BLaER1 treated with 17β-estradiol and CSF1 and Interleukin-3, amounts not matched to agents 10 nM and 100 nM (cell line): ENCODE data around the gene CXADR.
"Not testable (repeated sequence)": the region's sequence is repeated elsewhere in the genome, so short reads cannot be mapped to it uniquely, and the experiment has no call there.

ENCODE experiments used
- H3K27ac ChIP-seq, 11 experiments: shearing (Covaris generic); formaldehyde crosslinking; 2 replicates each; pipeline ENCODE4 v1.8.1; 2022
- H3K27me3 ChIP-seq, 11 experiments: shearing (Covaris generic); formaldehyde crosslinking; 2 replicates each; pipeline ENCODE4 v1.8.1; 2022
- H3K36me3 ChIP-seq, 11 experiments: shearing (Covaris generic); formaldehyde crosslinking; 2 replicates each; pipeline ENCODE4 v1.8.1; 2022
- H3K4me1 ChIP-seq, 10 experiments: shearing (Covaris generic); formaldehyde crosslinking; 2 replicates each; pipeline ENCODE4 v1.8.1; 2022
- H3K4me2 ChIP-seq, 11 experiments: shearing (Covaris generic); formaldehyde crosslinking; 2 replicates each; pipeline ENCODE4 v1.8.1; 2022
- H3K4me3 ChIP-seq, 10 experiments: shearing (Covaris generic); formaldehyde crosslinking; 2 replicates each; pipeline ENCODE4 v1.8.1; 2022
- H3K9ac ChIP-seq, 11 experiments: shearing (Covaris generic); formaldehyde crosslinking; 2 replicates each; pipeline ENCODE4 v1.8.1; 2022
- H3K9me3 ChIP-seq, 11 experiments: shearing (Covaris generic); formaldehyde crosslinking; replicated peaks in 1 of 11; 2 replicates each; pipeline ENCODE4 v1.8.1; 2022
- H4K20me1 ChIP-seq, 11 experiments: shearing (Covaris generic); formaldehyde crosslinking; 2 replicates each; pipeline ENCODE4 v1.8.1; 2022
- Cebpa-rat ChIP-seq, 11 experiments: shearing (Covaris generic); IDR thresholded peaks; 2 replicates each; pipeline ENCODE4 v1.8.1; 2022

Gene CXADR

DNA sequence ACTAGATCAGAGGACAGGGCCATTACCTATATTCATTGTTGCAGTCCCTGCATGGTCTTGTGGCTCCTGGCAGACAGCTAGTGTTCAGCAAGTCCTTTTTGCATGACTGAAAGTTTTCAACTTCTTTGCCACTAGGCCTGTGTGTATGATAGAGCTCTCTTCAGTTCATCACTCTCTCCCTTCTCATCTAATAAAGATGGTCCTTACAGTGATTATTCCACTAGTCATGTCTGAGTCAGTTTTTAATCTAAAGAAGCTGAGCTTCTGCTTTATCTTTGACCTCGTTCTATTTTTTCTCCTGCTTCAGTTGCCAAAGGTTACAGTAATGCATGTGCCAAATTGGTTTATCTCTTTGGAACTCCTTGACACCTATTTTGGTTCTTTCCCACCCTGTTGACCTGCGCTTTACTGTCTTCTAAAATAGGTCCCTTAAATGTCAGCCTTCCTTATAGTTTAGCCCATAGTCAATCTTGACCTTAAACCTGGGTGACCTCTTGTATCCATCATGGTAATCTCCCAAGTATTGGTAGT lies 6.4 kb downstream of the CXADR start:
- Histone ChIP-seq H3K4me2 (no peak overlapping the region), H3K4me1 (no peaks in the 10 kb centered on the region), H3K27me3 (peaks cover 0 to 2% (median under 1%) of the 10 kb centered on the region in 11 experiments; a peak in 10 of 22 replicates), H3K36me3 (no peaks in the 10 kb centered on the region), H4K20me1 (no peaks in the 10 kb centered on the region), H3K27ac (no peak overlapping the region), H3K4me3 (no peak overlapping the region), H3K9ac (no peak overlapping the region), H3K9me3 (peaks cover 0 to 2% (median 0%) of the 10 kb centered on the region in 11 experiments; a peak in 1 of 22 replicates)
- no peak for TF ChIP-seq Cebpa-rat (IDR thresholded peaks at IDR 0.05)

DNA sequence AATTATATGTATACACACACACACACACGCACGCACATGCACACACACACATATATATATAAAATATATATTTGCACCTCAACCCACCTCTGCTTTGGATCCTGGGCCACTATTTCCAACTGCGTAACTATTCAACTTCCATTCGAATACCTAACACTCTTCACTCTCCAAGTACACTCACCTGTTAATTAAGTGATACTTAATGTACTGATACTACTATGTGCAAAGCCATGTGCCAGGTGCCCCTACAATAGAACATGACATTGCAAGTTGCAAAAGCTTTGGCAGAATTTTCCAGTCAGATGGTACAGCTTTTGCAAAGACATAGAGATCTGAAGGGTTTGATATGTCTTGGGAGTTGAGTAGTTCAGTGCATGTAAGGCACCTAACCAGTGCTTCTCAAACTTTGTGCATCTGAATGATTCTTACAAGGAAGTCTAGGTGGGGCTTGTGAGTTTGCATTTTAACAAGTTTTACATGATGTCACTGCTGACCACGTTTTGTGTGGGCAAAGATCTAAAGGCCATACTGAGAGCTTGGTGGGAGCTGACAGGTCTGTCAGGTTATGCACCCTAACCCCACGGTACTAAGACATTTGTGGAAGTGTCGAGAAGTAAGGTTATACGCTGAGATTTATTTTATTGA lies 7.2 kb downstream of the CXADR start:
- Histone ChIP-seq H3K4me1 (0 out of 20 replicates have a peak, but pooled peaks cover 0 to under 1% (median 0%) of the 10 kb centered on the region in 10 experiments), H3K27me3 (no peaks in the 10 kb centered on the region), H3K4me2 (no peak overlapping the region), H3K27ac (no peak overlapping the region), H3K9me3 (no peaks in the 10 kb centered on the region), H3K9ac (no peak overlapping the region), H4K20me1 (no peaks in the 10 kb centered on the region), H3K36me3 (no peaks in the 10 kb centered on the region), H3K4me3 (no peak overlapping the region)
- no peak for TF ChIP-seq Cebpa-rat (IDR thresholded peaks at IDR 0.05)

DNA sequence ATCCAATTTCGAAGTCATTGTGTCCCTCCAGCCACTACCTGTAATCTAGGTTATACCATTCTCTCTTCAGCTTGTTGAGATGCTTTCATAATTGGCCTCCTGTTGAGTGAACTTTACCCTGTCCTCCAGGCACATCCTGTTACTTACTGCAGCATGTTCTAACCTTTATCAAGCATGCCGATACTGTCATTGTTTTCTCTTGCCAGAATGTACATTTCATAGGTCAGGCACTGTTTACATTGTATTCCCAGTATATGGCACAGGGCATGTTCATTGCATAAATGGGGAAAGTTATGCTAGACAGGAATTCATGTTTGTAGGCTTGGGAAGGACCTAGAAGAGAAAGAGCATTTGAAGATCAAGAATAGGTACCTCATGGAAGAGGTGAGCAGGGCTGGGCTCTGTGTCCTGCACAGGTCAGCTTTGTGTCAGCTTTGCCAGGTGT lies 10.2 kb downstream of the CXADR start:
- Histone ChIP-seq H4K20me1 (no peaks in the 10 kb centered on the region), H3K9me3 (no peaks in the 10 kb centered on the region), H3K4me1 (0 out of 20 replicates have a peak, but pooled peaks cover 0 to 6% (median 0%) of the 10 kb centered on the region in 10 experiments), H3K27me3 (no peaks in the 10 kb centered on the region), H3K27ac (no peak overlapping the region), H3K4me2 (no peak overlapping the region), H3K4me3 (no peak overlapping the region), H3K36me3 (no peaks in the 10 kb centered on the region), H3K9ac (no peak overlapping the region)
- no peak for TF ChIP-seq Cebpa-rat (IDR thresholded peaks at IDR 0.05)

DNA sequence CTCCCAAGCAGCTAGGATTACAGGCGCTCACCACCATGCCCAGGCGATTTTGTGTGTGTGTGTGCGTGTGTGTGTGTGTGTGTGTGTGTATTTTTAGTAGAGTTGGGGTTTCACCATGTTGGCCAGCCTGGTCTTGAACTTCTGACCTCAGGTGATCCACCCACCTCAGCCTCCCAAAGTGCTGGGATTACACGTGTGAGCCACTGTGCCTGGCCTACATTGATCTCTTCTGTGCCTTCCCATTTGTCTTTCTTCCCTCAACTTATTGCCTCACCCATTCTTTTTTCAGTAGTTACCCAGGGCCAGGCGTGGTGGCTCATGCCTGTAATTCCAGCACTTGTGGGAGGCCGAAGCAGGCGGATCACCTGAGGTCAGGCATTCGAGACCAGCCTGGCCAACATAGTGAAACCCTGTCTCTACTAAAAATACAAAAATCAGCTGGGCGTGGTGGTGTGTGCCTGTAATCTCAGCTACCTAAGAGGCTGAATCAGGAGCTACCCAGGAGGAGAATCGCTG lies 11.2 kb downstream of the CXADR start:
- H3K9ac ChIP-seq, H3K4me2 ChIP-seq, H4K20me1 ChIP-seq, H3K9me3 ChIP-seq, H3K4me3 ChIP-seq, H3K27me3 ChIP-seq, H3K27ac ChIP-seq, H3K36me3 ChIP-seq, H3K4me1 ChIP-seq: not testable (repeated sequence)

DNA sequence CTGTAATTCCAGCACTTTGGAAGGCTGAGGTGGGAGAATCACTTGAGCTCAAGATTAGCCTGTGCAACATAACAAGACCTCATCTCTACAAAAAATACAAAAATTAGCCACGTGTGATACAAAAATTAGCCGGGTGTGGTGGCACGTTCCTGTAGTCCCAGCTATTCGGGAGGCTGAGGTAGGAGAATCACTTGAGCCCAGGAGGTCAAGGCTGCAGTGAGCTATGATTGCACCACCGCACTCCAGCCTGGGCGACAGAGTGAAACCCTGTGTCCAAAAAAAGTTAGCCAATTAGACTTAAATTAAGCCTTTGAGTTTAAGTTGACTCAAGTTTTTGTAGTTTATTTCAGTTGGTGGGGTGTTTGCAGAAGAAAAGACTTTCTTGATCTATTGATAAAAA lies 11.8 kb downstream of the CXADR start:
- Histone ChIP-seq H3K36me3 (no peaks in the 10 kb centered on the region), H3K27me3 (no peaks in the 10 kb centered on the region), H3K9me3 (no peaks in the 10 kb centered on the region), H4K20me1 (no peaks in the 10 kb centered on the region), H3K27ac (no peak overlapping the region), H3K4me2 (no peak overlapping the region), H3K4me3 (no peak overlapping the region), H3K9ac (no peak overlapping the region), H3K4me1 (0 out of 20 replicates have a peak, but pooled peaks cover 0 to 6% (median 0%) of the 10 kb centered on the region in 10 experiments)
- no peak for TF ChIP-seq Cebpa-rat (IDR thresholded peaks at IDR 0.05)

DNA sequence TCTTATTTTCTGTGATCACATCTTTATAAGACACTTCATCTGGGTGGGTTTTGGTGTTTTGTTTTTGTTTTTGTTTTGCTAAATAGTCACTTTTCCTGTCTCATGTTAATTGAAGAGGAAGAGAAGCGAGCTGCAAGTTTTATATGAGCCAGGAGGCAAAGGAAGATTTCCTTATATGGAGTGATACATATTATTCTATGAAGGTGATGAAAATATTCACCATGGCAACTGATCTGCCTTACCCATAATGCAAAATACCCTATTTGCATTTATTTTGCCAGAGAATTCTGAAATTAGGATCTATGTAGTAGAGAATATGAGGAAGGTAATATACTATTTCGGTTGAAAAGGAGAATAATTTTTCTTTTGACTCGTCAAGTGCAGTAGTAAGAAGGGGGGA lies 13.9 kb downstream of the CXADR start:
- Histone ChIP-seq H3K36me3 (no peaks in the 10 kb centered on the region), H4K20me1 (no peaks in the 10 kb centered on the region), H3K9ac (no peak overlapping the region), H3K27ac (no peak overlapping the region), H3K4me1 (0 out of 20 replicates have a peak, but pooled peaks cover 0 to 6% (median 0%) of the 10 kb centered on the region in 10 experiments), H3K9me3 (no peaks in the 10 kb centered on the region; a peak in 1 of 22 replicates), H3K27me3 (no peaks in the 10 kb centered on the region), H3K4me3 (no peak overlapping the region), H3K4me2 (no peak overlapping the region)
- TF ChIP-seq Cebpa-rat (IDR thresholded peaks at IDR 0.05): no peak

DNA sequence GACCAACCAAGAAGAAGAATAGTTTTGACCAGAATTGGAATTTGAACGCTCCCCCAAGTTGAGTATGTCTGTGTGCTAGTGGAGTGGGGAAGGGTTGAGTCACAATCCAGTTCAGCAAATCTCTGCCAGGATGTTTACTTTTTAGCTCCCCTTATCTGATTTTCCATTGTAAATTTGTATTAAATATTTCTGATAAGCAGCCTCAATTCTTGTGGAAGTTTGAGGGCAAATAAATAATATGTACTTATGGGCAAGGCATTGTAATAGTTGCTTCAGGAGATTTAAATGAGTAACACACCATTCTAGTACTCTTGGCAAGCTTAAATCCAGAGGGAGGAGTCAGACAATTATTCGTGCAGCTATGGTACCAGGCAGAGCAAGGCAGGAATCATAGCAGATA lies 14.4 kb downstream of the CXADR start:
- Histone ChIP-seq H3K4me3 (no peak overlapping the region), H4K20me1 (no peaks in the 10 kb centered on the region), H3K4me2 (no peak overlapping the region), H3K27ac (no peak overlapping the region), H3K9me3 (no peaks in the 10 kb centered on the region; a peak in 1 of 22 replicates), H3K4me1 (0 out of 20 replicates have a peak, but pooled peaks cover 0 to 6% (median 0%) of the 10 kb centered on the region in 10 experiments), H3K27me3 (no peaks in the 10 kb centered on the region), H3K9ac (no peak overlapping the region), H3K36me3 (no peaks in the 10 kb centered on the region)
- TF ChIP-seq Cebpa-rat (IDR thresholded peaks at IDR 0.05): no peak

DNA sequence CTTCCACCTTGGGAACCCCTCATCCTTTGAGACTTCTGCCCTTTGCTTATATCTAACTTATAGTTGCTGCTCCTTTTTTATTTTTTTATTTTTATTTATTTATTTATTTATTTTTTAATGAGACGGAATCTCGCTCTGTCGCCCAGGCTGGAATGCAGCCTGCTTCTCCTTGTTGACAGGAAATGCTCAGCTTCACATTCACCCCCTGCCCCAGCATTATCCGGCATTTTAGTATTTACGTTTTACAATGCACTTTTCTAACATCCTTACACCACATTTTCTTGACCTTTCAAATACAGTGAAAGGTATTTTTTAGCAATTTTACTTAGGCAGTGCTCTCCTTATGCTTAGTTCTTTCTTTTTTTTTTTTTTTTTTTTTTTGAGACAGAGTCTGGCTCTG lies 14.9 kb downstream of the CXADR start:
- H4K20me1 ChIP-seq: no peaks in the 10 kb centered on the region
- no peak overlapping the region for H3K4me2 ChIP-seq
- no peak overlapping the region for H3K27ac ChIP-seq
- TF ChIP-seq Cebpa-rat (IDR thresholded peaks at IDR 0.05): no peak
- no peaks in the 10 kb centered on the region for H3K36me3 ChIP-seq
- H3K9ac ChIP-seq: no peak overlapping the region
- 0 out of 20 replicates have a peak, but pooled peaks cover 0 to 6% (median 0%) of the 10 kb centered on the region in 10 experiments for H3K4me1 ChIP-seq
- no peaks in the 10 kb centered on the region; a peak in 1 of 22 replicates for H3K9me3 ChIP-seq
- no peak overlapping the region for H3K4me3 ChIP-seq
- H3K27me3 ChIP-seq: no peaks in the 10 kb centered on the region

DNA sequence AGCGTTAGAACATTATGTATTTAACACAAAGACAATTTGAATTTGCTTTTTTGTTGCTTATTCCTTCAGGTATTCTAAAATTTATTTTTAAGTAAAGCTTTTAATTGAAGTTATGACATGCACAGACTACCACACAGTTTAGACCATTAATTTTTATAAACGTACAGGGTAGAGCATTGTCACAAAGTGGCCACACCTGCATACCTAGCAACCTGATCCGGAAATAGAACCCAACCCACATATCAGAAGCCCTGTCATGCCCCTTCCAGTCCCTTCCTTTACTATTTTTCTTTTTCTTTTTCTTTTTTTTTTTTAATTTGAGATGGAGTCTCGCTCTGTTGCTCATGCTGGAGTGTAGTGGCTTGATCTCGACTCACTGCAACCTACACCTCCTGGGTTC lies 16.8 kb downstream of the CXADR start:
- no peak overlapping the region for H3K9ac ChIP-seq
- H3K4me2 ChIP-seq: no peak overlapping the region
- H3K4me3 ChIP-seq: no peak overlapping the region
- no peaks in the 10 kb centered on the region for H3K27me3 ChIP-seq
- no peaks in the 10 kb centered on the region for H4K20me1 ChIP-seq
- H3K27ac ChIP-seq: no peak overlapping the region
- peaks cover 0 to 2% (median 0%) of the 10 kb centered on the region in 11 experiments; a peak in 5 of 22 replicates for H3K9me3 ChIP-seq
- H3K4me1 ChIP-seq: 0 out of 20 replicates have a peak, but pooled peaks cover 0 to 6% (median 0%) of the 10 kb centered on the region in 10 experiments
- TF ChIP-seq Cebpa-rat (IDR thresholded peaks at IDR 0.05): no peak
- no peaks in the 10 kb centered on the region for H3K36me3 ChIP-seq
